Activated CD8-positive, alpha-beta memory T cell treated with anti-CD3 and anti-CD28 coated beads, Interleukin-2, amount 10 ng/mL, durations not matched to agents 7 days and 5 days (primary cell): ENCODE measurements around the gene CNP. TPM values are rescaled to one million over a fixed set of nuclear protein-coding genes. Genes with fewer than 3 reads are reported as not detected.

Experiments
- ATAC-seq: fragments of 150-1000 bp; cut with Tn5 transposase; one replicate; pipeline ENCODE4 v1.10.0; 2021; ENCODE audit warnings: moderate library complexity
- CTCF ChIA-PET: fragments of 350-600 bp; sonication (Branson Sonifier 250); formaldehyde crosslinking; loops from one replicate; lab custom pipeline; 2021; ENCODE audit warnings: antibody characterized with exemption; lab: Charles Lee
- DNase-seq: peaks from one replicate; pipeline ENCODE4 v3.0.0-alpha.2; 2020
- H3K27ac Mint-ChIP-seq: one replicate; pipeline ENCODE4 v1.8.0; 2021; ENCODE audit warnings: mild to moderate bottlenecking, mixed read lengths
- H3K27me3 Mint-ChIP-seq: one replicate; pipeline ENCODE4 v1.8.0; 2021; ENCODE audit warnings: mixed read lengths
- H3K36me3 Mint-ChIP-seq: one replicate; pipeline ENCODE4 v1.8.0; 2021; ENCODE audit warnings: mild to moderate bottlenecking, mixed read lengths
- H3K4me1 Mint-ChIP-seq: one replicate; pipeline ENCODE4 v1.8.0; 2021; ENCODE audit warnings: mixed read lengths
- H3K4me3 Mint-ChIP-seq: one replicate; pipeline ENCODE4 v1.8.0; 2021; ENCODE audit warnings: mild to moderate bottlenecking, moderate library complexity, mixed read lengths
- H3K9me3 Mint-ChIP-seq: one replicate; pipeline ENCODE4 v1.8.0; 2022; ENCODE audit warnings: low read depth, mixed read lengths
- total RNA-seq, 2 experiments: library from RNA; stranded (reverse); gene quantifications; one replicate each; pipeline ENCODE4 v1.2.3, GENCODE V29; 2021

The CNP gene
- total RNA-seq, 2 experiments from 2014 or later, result 98.1 to 112 TPM

GRCh38 chr17:41970901-41971331 is 4.3 kb downstream of the CNP start:
- Mint-ChIP-seq H3K27ac (no peak overlapping the region), H3K4me1 (peaks cover 29% of the 10 kb centered on the region), H3K4me3 (no peak overlapping the region), H3K9me3 (no peaks in the 10 kb centered on the region), H3K36me3 (peaks cover 38% of the 10 kb centered on the region), H3K27me3 (no peaks in the 10 kb centered on the region)
- CTCF ChIA-PET, result interaction anchor here (0.7 kb wide), 1 partner anchor 173 kb away, joined by 3 read pairs; no protein-coding TSS in a partner anchor
- no peak for DNase-seq
- no peak for ATAC-seq

GRCh38 chr17:41971721-41972523 is 5.3 kb downstream of the CNP start:
- H3K4me1 Mint-ChIP-seq, result peaks cover 28% of the 10 kb centered on the region
- no peak overlapping the region for H3K4me3 Mint-ChIP-seq
- CTCF ChIA-PET, result interaction anchor here (0.7 kb wide), 2 partner anchors 8 to 172 kb away, joined by 3 read pairs; no protein-coding TSS in a partner anchor
- no peaks in the 10 kb centered on the region for H3K9me3 Mint-ChIP-seq
- ATAC-seq (no peak), DNase-seq (no peak)
- peaks cover 47% of the 10 kb centered on the region for H3K36me3 Mint-ChIP-seq
- no peaks in the 10 kb centered on the region for H3K27me3 Mint-ChIP-seq
- no peak overlapping the region for H3K27ac Mint-ChIP-seq

- Mint-ChIP-seq H3K4me1 (peaks cover 22% of the 10 kb centered on the region), H3K27ac (no peak overlapping the region), H3K27me3 (no peaks in the 10 kb centered on the region), H3K4me3 (no peak overlapping the region), H3K9me3 (no peaks in the 10 kb centered on the region), H3K36me3 (peaks cover 49% of the 10 kb centered on the region)
- DNase-seq (no peak), ATAC-seq (no peak)
- CTCF ChIA-PET, result interaction anchor here (0.9 kb wide), 1 partner anchor 128 kb away, joined by 3 read pairs; no protein-coding TSS in a partner anchor
Observed at GRCh38 chr17:41972571-41973407, 6.2 kb downstream of the CNP start.

GRCh38 chr17:41973408-41973811 is 6.8 kb downstream of the CNP start:
- CTCF ChIA-PET, result interaction anchor here (0.9 kb wide), 1 partner anchor 128 kb away, joined by 3 read pairs; no protein-coding TSS in a partner anchor
- H3K36me3 Mint-ChIP-seq, result peaks cover 42% of the 10 kb centered on the region
- H3K4me3 Mint-ChIP-seq, result no peak overlapping the region
- no peaks in the 10 kb centered on the region for H3K27me3 Mint-ChIP-seq
- no peak for DNase-seq
- no peak overlapping the region for H3K27ac Mint-ChIP-seq
- no peaks in the 10 kb centered on the region for H3K9me3 Mint-ChIP-seq
- peaks cover 16% of the 10 kb centered on the region for H3K4me1 Mint-ChIP-seq
- no peak for ATAC-seq

- H3K4me3 Mint-ChIP-seq, result no peak overlapping the region
- no peaks in the 10 kb centered on the region for H3K27me3 Mint-ChIP-seq
- DNase-seq, result no peak
- peak overlapping the region; percentile 23 for H3K27ac Mint-ChIP-seq
- peaks cover 11% of the 10 kb centered on the region for H3K4me1 Mint-ChIP-seq
- peaks cover 39% of the 10 kb centered on the region for H3K36me3 Mint-ChIP-seq
- CTCF ChIA-PET, result interaction anchor here (0.7 to 0.9 kb wide), 3 partner anchors 8 to 127 kb away, joined by 3 to 4 read pairs (median 3); no protein-coding TSS in a partner anchor
- ATAC-seq, result no peak
- no peaks in the 10 kb centered on the region for H3K9me3 Mint-ChIP-seq
Observed at GRCh38 chr17:41974031-41974430, 7.4 kb downstream of the CNP start.

DNA sequence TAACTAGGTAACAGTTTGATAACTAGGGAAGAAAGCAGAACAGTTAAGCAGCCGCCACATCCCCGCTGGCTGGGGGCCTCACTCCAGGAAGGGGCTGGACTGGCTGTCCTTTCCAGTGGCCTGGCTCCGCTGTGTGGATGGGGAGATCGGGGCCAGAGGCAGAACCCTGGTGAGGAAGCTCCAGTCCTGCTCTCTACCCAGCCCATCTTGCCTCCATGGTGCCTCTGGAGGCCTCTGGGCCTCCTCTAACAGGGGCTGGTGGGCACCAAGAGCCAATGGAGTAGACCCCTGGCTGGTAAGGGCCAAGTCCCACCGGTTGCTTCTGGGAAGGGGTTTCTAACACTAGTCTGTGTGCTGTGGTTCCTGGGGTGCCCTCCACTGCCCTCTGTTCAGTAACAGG is 8.1 kb downstream of the CNP start:
- ATAC-seq, result no peak
- H3K36me3 Mint-ChIP-seq, result peaks cover 34% of the 10 kb centered on the region
- H3K4me3 Mint-ChIP-seq, result no peak overlapping the region
- H3K4me1 Mint-ChIP-seq, result peaks cover 9% of the 10 kb centered on the region
- H3K9me3 Mint-ChIP-seq, result no peaks in the 10 kb centered on the region
- H3K27me3 Mint-ChIP-seq, result no peaks in the 10 kb centered on the region
- DNase-seq, result no peak
- CTCF ChIA-PET, result no interaction called here
- H3K27ac Mint-ChIP-seq, result no peak overlapping the region

DNA sequence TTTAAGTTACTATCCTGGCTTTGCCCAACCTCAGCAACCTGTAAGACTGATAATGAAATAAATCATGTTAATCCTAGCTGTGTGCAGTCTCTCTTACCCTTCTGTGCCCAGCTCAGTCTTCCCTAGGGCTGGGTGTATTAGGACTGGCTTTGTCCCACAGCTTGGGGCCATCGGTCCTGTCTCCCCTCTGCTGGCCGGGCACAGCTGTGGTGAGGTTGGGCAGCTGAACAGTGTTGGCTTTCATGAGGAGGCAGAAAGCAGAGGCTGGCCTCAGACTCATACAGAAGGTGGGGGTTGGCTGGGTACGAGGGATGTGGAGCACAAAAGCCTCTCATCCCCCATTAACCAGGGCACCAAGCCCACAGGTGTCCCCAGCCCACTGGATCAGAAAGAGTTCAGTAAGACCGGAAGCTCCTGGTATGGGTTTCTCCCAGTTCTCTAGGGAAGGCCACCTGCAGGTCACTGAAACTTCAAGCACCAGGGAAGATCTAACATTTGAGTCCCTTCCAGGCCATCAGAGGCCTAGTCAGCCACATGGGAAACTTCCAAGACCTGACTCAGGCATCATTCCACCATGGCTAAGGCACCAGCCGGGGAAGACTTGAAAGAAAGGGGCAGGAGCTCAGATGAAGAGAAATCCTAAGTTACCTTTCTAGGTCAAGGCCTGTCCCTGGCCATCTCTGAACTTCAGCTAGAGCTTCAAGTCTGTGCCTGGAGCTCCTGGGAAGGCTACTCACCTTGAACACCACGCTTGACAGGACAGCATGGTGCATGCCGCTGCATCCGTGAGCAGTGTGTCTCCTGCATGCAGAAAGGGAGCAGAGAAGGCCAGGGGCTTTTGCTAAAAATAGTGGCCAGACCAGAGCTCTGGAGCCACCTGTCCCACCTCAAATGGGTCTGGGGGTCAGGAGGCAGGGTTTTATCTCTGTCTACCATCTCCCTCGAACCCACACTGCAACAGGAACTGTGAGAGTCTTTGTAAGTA is 8.8 kb downstream of the CNP start:
- Mint-ChIP-seq H3K4me1 (peaks cover 6% of the 10 kb centered on the region), H3K4me3 (no peak overlapping the region), H3K27ac (peak overlapping the region; percentile 47), H3K27me3 (no peaks in the 10 kb centered on the region), H3K9me3 (no peaks in the 10 kb centered on the region), H3K36me3 (peaks cover 39% of the 10 kb centered on the region)
- CTCF ChIA-PET, result interaction anchor here (1.0 kb wide), 1 partner anchor 34 kb away, joined by 3 read pairs; no protein-coding TSS in a partner anchor
- ATAC-seq (no peak), DNase-seq (no peak)

DNA sequence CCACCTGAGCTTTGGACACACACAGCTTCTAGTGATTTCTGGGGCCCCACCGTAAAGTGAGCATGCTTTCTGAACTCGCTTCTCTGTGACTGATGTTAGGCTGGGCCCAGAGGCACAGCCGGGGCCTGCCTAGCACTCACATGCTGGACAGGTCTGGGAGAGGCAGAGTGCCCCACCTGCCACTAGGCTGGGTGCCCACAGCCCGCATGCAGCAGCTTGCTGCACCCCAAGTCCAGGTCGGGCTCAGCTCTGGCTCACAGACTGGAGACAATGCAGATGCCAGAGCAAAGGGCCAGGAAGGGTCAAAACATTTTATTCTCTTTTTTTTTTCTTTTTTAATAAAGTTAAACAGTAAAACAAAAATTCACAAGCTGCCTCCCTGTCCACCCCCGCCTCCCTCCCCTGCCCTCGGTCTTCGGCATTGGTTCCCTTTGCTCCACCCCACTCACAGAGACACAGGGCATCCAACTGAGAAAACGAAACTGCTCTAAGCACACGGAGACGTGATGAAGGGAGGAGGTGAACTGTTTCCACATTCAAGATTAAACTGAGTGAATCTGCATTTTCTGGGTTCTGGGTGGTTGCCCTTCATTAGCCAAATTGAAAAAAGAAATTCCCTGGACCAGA is 9.7 kb downstream of the CNP start:
- DNase-seq, result no peak
- H3K36me3 Mint-ChIP-seq, result peaks cover 41% of the 10 kb centered on the region
- no peak for ATAC-seq
- H3K27me3 Mint-ChIP-seq, result no peaks in the 10 kb centered on the region
- CTCF ChIA-PET, result interaction anchor here (1.0 kb wide), 1 partner anchor 33 kb away, joined by 3 read pairs; no protein-coding TSS in a partner anchor
- peak overlapping the region; percentile 77 for H3K27ac Mint-ChIP-seq
- H3K4me1 Mint-ChIP-seq, result peaks cover 2% of the 10 kb centered on the region
- no peak overlapping the region for H3K4me3 Mint-ChIP-seq
- no peaks in the 10 kb centered on the region for H3K9me3 Mint-ChIP-seq

DNA sequence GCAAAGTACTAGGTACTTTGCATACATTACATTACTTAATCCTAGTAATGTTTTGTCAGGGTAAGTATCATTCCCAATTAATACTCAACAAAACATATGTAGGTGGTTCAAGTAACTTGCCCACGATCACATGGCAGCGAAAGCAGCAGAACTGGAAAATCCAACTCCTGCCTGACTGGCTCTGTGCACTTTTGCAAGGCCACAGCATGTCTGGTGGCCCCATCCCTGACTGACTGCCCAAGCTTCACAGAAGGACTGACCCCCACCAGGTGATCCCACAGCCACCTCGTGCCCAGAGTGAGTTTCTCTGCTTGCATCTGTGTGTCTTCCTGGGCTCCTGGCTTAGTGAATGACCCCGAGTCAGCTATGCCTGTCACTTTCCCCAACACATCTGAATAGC is 11.4 kb downstream of the CNP start:
- Mint-ChIP-seq H3K9me3 (no peaks in the 10 kb centered on the region), H3K27ac (no peak overlapping the region), H3K4me3 (no peak overlapping the region), H3K4me1 (no peaks in the 10 kb centered on the region), H3K27me3 (no peaks in the 10 kb centered on the region), H3K36me3 (peaks cover 47% of the 10 kb centered on the region)
- DNase-seq (no peak), ATAC-seq (no peak)
- CTCF ChIA-PET, result interaction anchor here (1.1 kb wide), 1 partner anchor 13 kb away, joined by 3 read pairs; no protein-coding TSS in a partner anchor

- no peaks in the 10 kb centered on the region for H3K9me3 Mint-ChIP-seq
- H3K36me3 Mint-ChIP-seq, result peaks cover 46% of the 10 kb centered on the region
- H3K4me1 Mint-ChIP-seq, result no peaks in the 10 kb centered on the region
- no peaks in the 10 kb centered on the region for H3K27me3 Mint-ChIP-seq
- no peak overlapping the region for H3K4me3 Mint-ChIP-seq
- CTCF ChIA-PET, result interaction anchor here (0.5 to 1.3 kb wide), 3 partner anchors 8 to 46 kb away, joined by 3 read pairs; no protein-coding TSS in a partner anchor
- DNase-seq (no peak), ATAC-seq (no peak)
- no peak overlapping the region for H3K27ac Mint-ChIP-seq
Observed at GRCh38 chr17:41982026-41982760, 15.6 kb downstream of the CNP start.

GRCh38 chr17:41984454-41984853 is 17.9 kb downstream of the CNP start:
- Mint-ChIP-seq H3K4me1 (peaks cover 4% of the 10 kb centered on the region), H3K9me3 (no peaks in the 10 kb centered on the region), H3K36me3 (peaks cover 59% of the 10 kb centered on the region), H3K27ac (no peak overlapping the region), H3K27me3 (no peaks in the 10 kb centered on the region), H3K4me3 (no peak overlapping the region)
- CTCF ChIA-PET, result interaction anchor here (0.7 to 1.2 kb wide), 4 partner anchors 18 to 133 kb away, joined by 3 to 4 read pairs (median 3); partner anchors contain the start of genes CNP and NKIRAS2
- ATAC-seq, result no peak
- no peak for DNase-seq
